HG03097 (cell line): ENCODE data around the gene TRPM2.

ENCODE experiments used
- ATAC-seq: cut with Tn5 transposase; IDR thresholded peaks from one replicate; pipeline ENCODE4 v1.9.1; 2021; ENCODE audit not compliant: unreplicated experiment, low FRiP score

TRPM2 gene

DNA sequence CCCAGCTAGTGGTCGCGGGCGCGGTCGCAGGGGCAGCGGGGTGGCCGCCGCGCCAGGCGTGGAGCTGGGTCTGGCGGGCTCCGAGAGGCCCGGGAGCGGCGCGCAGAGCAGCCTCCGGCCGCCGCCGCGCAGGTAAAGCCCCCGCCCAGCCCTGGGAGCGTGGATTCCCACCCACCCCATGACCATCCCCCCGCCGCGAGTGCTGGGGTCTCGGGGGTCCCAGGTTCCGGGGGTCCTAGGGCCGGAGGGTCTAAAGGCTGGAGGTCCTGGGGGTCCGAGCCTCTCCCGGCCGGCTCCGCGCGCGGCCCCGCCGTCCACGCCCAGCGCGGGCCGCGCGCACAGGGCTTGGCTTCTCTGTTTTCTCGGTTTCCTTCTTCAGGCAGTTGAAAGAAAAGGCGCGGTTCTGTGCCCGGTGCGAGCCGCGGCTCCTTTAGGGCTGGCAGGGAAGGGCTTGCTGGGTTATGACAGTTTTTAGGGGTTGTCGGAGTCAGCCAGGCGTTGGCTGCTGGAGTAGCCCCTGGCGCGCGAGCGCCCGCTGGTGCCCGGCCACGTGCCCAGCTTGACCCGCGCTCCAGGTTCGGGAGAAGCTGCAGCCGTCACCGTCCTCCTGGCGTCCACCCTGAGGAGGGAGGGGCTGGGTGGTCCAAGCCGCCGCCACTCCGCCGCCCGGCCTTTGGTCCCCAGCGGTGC lies 102.2 kb downstream of the TRPM2 start:
- no peak for ATAC-seq

DNA sequence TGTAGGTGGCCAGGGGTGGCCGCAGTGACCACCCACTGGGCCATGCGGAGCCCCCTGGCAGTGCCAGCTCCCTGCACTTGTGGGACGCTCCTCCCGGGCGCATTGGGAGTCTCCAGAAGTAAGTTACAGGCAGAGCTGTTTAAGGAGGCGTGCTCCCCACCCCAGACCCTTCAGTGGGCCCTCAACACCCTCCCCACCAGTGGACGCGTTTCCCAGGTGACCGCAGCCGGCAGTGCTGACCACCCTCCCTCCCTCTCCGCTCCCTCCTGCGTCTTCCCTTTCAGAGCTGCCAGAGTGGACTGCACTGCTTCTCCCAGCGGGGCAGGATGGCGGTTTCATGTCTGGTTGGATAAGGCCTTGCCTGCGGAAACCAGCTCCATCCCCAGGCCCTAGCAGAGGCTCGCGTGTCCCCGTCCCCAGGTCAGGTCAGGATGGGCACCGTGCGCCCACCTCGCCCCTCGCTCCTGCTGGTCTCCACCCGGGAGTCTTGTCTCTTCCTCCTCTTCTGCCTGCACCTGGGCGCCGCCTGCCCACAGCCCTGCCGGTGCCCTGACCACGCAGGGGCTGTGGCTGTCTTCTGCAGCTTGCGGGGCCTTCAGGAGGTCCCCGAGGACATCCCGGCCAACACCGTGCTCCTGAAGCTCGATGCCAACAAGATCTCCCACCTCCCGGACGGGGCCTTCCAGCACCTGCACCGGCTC lies 102.9 kb downstream of the TRPM2 start:
- ATAC-seq, result no peak

DNA sequence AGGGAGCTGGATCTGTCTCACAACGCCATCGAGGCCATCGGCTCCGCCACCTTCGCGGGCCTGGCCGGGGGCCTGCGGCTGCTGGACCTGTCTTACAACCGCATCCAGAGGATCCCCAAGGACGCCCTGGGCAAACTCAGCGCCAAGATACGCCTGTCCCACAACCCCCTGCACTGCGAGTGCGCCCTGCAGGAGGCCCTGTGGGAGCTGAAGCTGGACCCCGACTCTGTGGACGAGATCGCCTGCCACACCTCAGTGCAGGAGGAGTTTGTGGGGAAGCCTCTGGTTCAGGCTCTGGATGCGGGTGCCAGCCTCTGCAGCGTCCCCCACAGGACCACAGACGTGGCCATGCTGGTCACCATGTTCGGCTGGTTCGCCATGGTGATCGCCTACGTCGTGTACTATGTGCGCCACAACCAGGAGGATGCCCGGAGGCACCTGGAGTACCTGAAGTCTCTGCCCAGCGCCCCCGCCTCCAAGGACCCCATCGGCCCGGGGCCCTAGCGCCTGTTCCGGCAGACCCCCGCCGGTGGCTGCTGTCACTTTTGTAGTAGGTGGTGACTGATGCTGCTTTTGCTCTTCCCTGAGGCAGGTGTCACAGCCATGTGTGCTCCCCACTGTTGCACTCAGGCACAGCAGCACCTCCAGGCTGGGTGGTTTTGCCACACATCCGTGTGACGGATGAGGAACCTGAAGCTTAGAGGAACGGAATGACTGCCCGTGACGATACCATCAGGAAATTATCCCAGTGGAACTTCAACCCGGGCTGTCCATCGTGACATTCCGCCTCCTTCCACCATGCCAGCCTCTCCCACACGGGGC lies 103.7 kb downstream of the TRPM2 start:
- no peak for ATAC-seq

DNA sequence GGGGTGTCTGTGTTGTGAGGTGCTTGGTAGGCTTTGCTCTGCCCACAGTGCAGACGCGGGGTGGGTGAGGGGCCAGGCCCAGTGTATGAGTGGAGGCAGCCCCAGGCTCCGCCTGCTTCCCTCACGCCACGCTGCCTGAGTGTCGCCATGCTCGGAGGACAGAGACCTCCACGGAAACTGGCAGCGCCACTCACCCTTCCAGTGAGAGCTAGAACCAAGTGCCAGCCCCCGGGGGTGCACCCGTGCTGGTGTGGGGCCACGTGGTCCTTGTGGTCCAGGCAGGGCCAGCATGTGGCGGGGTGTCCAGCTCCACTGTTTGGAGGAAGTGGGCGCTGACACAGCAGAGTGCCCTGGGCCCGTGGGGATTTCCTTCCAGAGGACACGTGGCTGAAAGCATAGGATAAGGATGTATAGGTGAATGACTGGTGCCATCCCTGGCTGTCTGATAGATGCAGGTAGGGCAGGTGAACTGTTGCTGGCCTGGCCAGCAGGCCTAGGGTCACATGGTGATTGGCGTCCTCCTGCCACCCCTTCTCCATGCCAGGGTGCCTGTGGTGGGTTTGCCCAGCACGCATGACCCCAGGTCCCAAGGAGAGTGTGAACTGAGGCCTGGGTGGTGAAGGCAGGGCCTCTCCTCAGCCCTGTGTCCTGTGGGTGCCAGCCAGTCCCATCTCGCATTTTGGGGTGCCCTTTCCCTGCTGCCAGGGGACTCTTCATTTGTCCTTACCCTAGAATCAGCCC lies 105.7 kb downstream of the TRPM2 start:
- ATAC-seq, result no peak

DNA sequence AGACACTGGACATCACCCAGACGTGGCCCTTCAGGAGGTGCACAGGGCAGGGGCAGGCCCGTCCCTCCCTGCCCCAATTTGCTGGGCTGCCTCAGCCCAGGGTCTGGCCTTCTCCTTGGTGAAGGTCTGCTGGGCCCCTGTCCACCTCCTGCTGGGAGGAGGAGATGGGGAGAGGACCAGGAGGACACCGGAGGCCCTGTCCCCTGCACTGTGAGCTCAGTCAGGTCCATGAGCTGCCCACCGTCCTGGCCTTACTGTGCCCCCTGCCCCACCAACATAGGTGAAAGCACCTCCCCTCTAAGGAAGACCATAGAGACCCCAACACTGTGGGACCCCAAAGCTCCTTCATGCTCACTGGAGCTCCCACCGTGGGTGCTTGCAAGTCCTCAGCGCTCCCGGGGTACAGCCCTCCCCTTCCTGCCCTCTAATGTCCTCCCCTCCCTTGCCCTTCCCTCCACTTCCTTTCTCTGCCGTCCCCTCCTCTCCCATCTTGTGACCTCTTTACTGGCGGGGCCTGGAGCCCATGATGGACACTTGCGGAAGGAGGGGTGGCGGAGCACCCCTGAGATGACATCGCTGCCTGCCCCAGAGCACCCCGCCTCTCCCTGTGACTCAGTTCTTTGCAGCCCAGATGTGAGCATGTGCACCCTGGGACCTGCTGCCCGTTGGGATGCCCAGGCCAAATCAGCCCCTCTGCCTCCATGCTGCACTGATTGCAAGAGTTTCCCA lies 106.5 kb downstream of the TRPM2 start:
- no peak for ATAC-seq

DNA sequence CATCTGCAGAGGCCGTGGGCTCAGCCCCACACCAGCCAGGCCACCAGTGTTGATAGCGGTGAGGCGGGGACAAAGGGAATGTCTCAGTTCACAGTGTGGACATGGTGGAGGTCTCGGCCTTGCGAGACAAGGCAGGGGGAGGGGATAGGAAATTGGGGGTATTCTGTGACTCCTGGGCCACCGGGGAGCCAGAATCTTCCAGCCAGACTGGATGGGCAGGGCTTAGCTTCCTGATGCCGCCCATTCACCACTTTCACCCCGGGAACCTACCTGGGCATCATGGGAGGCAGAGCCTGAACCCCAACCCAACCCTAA lies 107.0 kb downstream of the TRPM2 start:
- ATAC-seq, result no peak

DNA sequence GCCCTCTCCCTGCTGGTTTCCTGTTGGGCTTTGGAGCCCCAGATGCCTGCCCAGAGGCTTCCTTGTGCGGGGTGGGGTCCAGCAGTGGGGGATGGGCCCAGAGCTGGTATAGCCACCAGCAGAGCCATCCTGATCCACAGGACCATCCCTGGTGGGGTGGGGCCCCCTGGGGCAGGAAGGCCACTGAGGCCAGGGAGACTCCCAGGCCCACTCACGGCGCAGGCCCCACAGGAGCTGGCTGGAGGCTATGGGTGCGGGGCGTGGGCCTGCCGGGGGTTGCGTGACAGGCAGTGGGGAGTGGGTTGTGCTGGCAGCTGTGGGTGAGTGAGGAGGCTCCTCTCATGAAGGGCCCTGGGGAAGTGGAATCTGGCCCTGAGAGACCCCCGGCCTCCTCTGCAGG lies 107.6 kb downstream of the TRPM2 start:
- ATAC-seq, result no peak

DNA sequence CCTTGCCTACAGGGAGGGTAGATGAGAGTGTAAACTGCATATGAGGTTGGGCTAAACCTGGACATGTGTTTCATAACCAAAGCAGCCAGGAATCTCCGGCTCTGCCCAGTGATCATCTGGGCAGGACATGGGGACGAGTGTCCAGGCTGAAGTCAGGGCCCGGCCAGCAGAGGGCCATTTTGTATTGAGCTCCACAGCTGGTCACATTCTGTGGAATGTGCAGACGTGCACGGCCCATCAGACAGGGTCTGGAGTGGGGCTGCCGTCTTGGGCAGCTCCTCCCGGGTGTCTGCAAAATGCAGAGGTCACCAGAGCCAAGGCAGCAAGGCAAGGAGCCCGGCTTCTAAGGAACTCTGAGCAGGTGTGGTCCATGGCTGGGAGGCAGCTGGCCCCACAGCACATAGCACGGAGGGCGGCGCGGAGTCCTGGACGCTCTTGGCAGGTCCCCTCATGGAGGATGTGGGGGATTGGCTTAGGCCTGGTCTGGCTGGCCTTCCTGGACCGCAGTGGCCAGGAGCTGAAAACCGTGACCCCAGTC lies 108.1 kb downstream of the TRPM2 start:
- ATAC-seq, result no peak

DNA sequence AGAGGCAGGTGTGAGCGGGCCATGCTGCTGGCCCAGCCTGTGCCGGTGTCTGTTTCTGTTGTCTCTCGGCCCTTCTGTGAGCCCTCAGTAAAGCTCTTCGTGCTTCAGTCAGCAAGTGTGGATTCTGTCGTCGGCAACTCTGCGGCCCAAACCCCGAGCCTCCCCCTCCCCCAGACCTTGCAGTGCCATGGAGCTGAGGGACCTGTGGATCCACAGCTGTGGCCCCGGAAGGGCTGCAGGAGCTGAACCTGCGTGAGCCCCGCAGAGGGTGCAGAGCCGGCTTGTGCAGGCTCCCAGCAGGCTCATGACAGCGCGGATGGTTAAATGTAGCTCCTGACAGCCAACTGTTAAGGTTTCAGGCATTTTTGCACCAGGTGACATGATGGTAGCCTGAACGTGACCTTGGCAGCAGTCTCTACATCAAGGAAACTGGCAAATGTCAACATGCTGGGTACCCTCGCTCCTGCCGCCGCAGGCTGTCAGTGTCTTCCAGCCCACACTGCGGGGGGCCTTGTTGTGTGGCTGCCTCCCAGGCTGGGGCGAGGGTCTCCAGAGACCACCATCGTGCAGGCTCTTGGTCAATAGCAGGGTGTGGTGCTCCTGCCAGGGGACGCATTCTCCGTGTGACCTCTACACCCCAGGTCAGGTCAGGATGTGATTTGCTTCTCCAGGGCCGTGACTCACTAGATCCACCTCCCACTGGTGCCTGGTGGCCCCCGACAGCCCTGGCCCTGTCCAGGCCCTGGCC lies 108.8 kb downstream of the TRPM2 start:
- no peak for ATAC-seq

DNA sequence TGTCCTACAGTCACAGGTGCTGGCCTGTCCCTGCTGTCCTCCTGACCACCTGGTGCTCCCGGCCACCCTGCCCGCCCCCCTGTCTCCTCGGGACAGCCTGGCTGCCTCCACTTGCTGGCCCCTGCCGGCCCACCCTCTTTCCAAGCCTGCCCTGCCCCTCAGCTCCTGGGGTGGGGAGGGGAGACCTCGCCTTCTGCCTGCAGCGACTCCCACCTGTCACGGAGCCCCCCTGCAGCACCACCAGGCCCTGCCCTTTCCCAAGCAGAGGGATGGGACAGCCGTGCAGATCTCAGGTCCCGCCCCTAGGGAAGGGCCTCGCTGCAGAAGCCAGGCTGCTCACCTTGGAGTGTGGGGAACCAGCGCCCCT lies 109.4 kb downstream of the TRPM2 start:
- ATAC-seq, result no peak

DNA sequence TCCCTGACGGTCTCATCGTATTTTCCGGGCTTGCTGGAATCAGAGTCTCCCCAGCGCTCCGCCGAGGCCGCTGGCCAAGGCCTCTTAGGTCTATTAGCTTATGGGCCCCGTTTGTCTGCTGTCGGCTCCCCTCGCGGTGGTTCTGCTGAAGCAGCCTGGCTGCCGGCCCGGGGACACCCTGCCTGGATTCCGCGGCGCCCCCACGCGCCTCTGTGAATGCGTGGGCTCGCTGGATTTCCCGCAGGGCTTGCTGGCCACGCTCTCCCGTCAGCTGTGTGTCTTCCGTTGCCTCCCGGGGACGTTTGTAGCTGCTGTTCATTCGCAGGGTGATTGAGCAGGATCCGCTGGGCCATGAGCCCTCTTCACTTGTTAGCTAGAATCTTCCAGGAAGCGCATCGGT lies 110.3 kb downstream of the TRPM2 start:
- ATAC-seq, result no peak

DNA sequence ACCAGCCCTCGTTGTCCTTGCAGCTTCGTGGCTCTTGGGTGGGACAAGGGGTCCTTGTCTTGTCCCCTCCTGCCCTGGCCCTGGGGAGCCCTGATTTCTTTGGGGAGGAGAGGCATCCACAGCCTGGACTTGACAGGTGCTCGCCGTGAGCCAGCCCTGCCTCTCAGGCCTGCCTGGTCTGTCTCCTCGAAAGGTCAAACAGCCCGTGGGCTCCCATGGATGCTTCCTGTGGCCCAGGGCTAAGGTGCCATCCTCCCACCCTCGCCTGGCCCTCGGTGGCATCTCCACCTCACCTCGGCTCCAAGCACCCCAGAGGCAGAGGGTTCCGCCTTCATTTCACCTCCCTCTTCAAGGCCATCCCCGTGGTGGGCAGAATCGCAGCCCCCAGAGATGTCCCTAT lies 110.9 kb downstream of the TRPM2 start:
- no peak for ATAC-seq

DNA sequence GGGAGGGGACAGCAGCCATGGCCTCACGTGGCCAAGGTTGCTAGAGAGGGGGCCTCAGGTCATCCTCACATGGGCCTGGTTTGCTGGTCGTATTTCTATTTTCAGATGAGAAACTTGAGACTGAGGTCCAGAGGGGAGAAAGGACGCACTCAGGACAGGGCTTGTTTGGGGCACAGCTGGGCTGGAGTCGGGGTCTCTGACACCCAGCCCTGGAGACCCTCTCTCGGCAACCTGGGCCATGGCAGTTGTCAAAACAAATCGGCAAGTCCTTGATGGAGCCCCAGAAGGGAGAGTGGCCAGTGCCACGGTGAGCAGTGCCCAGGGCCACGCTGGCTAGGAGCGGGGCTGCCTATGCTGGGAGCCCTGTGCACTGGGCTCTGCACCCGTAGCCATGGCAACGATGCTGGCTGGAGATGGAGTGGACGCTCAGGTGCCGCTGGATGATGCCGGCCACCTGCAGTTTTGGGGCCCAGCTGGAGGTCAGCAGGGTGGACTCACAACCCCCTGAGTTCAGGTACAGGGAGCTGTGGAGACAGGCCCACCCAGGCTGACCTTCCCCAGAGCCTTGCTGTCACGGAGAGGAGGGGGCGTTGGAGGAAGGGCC lies 113.0 kb downstream of the TRPM2 start:
- no peak for ATAC-seq

DNA sequence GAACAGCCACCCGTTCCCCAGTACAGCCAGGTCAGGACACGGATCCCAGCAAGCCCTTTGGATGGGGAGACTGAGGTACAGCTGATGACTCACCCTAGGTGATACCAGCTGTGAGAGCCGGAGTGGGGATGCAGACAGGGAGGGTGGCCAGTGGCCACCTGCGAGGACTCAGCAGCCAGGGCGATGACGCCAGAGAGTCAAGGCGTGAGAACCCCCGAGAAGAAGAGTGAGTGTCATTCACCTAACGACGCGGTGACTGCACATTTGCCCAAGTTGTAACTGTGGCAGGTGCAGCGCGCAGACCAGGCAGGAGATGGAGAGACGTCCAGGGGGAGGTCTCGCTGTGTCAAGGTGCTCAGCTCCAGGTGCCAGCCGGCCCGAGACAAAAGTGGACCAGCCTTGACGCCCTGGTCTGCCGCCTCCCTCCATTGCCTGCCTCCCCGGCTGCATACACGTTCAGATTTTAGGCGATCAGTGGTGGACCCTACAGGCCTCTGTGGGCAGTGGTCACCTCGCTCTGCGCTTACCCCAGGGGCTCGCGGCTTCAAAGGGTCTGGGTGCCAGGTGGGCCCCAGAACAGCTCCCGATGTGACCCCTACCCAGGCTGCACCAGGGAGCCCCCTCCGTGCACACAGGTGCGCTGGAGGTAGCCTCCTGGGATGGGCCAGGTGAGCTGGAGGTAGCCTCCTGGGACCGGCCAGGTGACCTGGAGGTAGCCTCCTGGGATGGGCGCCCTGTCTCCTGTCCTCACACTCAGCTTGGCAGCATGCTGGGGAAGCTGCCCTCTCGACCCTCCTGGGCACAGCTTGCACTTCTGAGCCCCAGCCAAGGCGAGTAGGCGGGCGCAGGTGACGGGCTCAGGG lies 113.8 kb downstream of the TRPM2 start:
- ATAC-seq, result no peak

DNA sequence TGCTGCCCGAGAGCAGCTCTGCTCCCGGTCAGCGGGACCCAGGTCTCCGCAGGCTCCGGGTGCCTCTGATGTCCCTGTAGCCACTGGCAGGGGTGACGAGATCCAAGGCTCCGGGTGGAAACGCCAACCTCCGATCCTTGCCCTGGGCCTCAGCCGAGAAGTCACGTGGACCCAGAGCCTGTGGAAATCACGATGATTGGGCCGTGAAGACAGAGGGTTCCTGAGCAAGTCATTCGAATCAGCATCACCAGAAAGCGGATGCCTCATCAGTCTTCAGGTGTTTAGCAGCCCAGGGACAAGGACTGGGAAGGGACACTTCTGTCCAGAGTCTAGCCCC lies 114.4 kb downstream of the TRPM2 start:
- ATAC-seq, result no peak

DNA sequence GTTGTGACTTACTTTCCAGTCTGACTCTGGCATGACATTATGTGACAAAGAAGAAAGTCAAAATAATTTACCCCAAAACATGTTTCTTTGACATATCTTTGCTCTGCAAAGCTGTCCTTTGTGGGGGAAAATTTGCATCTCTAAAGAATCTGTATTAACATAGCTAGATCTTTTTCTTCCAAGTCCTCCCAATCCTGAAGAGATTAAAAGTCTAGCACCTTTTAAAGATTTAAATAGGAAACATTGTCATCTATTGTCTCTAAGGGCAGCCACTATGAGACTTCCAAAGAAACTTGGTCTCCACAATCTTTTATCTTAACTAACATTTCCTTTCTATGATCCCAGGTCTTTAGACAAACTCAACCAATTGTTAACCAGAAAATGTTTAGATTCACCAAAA lies 117.9 kb downstream of the TRPM2 start:
- ATAC-seq, result no peak

DNA sequence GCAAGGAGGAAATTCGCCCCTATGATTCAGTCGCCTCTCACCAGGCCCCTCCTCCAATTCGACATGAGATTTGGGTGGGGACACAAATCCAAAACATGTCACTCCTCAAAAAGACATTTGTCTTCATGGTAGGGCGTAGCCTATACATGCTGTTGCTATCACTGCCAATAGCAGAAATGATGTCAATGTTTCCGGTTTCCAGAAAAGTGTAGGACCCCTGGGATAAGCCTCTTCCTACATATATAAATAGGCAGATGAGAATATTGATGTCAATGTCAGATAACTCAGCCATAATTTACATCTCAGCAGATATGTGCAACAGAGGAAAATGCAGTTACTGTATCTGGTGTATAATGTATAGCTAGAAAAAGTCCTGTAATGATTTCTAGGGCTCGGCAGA lies 118.6 kb downstream of the TRPM2 start:
- no peak for ATAC-seq

DNA sequence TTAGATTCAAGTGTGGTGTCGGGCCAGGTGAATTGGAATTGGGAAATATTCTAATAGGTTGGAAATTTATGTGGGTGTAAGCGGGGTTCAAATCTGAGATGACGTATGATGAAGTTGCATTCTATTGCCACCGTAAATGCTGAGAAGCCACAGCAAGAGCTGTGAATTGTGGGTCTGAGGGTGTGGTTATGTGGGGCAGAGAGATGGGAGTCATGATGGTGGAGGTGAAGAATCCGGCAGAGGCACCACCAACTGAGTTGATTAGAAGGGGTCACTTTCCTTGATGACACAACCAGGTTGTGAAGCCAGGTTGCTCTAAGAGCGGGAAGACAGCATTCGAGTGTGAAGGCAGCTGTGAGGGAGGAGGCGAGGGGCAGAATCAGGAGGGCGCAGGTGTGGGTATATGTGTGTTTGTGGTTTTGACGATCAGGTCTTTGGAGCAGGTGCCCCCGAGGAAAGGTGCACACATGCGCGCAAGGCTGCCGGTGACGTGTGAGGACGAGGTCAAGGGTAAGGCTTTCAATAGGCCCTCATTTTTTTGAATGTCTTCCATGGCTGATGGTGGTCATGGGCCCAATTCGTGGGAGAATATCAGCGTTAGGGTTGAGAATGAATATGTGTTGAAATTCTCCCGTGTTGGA lies 120.6 kb downstream of the TRPM2 start:
- ATAC-seq, result no peak
